ENCODE data around the gene NMUR1.
"Not testable (repeated sequence)": the region's sequence is repeated elsewhere in the genome, so short reads cannot be mapped to it uniquely, and the experiment has no call there.

The NMUR1 gene

GRCh38 chr2:231530099-231531011 is at the start of gene NMUR1:
Gene NMUR1 (minus strand): TSS chr2:231530445. CDS start chr2:231530361, 84 bp downstream.
- DNase-seq: peak; percentile 43 to 51

GRCh38 chr2:231579560-231579959 is 49.3 kb upstream of the NMUR1 start:
- DNase-seq: no peak

DNA sequence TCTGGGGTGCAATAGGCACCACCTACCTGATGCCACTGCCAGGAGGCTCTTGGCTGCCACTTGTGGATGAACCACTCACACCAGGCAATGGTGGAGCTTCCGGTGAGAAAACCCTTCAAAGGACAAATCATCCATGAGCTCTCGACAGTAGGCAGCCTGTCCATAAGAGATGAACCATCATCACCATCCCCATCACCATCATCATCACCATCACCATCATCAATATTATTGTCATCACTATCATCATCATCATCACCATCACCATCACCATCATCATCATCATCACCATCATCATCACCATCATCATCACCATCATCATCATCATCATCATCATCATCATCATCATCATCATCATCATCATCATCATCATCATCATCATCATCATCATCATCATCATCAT is 48.4 kb upstream of the NMUR1 start:
- not testable (repeated sequence) for DNase-seq

- DNase-seq: no peak
Observed at GRCh38 chr2:231576465-231576864, 46.2 kb upstream of the NMUR1 start.

- no peak for DNase-seq
Observed at GRCh38 chr2:231575612-231576256, 45.5 kb upstream of the NMUR1 start.

- no peak for DNase-seq
Observed at GRCh38 chr2:231573698-231574421, 43.6 kb upstream of the NMUR1 start.

GRCh38 chr2:231573096-231573495 is 42.9 kb upstream of the NMUR1 start:
- DNase-seq: no peak

DNA sequence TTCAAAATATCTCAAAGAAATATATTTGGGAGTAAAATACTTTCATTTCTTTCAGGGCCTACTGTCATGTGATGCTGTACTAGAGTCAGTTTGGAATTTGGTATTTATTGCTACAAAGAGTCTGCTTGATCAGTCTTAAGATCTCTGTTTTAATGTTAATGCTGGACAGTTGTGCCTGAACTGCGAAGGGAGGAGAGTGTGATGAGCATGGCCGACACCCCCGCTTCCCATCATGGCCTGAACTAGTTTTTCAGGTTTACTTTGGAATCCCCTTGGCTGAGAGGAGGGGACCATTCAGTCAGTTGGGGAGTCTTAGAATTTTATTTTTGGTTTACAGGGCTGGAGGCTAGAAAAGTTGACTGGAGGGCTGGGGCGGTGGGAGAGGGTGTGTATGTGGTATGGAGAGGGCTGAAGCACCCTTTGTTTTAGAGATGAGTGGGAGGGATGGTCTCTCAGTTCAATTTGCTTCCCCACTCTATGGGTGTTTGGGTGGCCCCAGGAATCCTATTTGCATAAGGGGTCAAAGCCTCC is 41.5 kb upstream of the NMUR1 start:
- no peak for DNase-seq

GRCh38 chr2:231570915-231571314 is 40.7 kb upstream of the NMUR1 start:
- DNase-seq: not testable (repeated sequence)

DNA sequence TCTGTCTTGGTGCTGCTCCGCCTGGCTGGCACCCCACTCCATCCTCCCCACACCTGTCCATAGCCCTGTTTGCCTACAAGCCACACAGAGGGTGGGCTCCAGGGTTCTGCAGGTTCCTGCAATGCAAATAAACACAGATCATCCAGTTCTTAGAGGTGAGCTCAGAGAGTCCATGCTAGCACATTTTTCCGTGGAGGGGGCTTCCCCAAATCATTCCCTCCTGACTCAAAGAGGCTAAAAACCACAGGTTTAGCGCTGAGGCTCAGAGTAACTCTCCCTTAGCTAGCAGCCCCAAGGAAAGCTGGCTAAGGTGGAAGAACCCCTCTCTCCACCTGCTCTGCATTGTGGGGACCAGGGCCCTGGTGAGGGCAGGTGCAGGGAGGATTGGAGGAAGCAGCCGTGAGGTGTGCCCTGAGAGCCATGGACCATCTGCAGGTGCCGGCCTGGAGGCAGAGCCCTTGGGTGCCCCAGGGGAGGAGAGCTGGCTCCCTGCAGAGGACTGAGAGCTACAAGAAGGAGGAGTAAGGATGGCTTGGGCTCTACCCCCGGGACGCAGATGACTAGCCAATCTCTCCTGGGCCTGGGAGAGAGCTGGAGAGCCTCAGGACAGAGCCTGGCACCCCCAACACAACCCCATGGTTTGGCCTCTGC is 38.7 kb upstream of the NMUR1 start:
- no peak for DNase-seq

DNA sequence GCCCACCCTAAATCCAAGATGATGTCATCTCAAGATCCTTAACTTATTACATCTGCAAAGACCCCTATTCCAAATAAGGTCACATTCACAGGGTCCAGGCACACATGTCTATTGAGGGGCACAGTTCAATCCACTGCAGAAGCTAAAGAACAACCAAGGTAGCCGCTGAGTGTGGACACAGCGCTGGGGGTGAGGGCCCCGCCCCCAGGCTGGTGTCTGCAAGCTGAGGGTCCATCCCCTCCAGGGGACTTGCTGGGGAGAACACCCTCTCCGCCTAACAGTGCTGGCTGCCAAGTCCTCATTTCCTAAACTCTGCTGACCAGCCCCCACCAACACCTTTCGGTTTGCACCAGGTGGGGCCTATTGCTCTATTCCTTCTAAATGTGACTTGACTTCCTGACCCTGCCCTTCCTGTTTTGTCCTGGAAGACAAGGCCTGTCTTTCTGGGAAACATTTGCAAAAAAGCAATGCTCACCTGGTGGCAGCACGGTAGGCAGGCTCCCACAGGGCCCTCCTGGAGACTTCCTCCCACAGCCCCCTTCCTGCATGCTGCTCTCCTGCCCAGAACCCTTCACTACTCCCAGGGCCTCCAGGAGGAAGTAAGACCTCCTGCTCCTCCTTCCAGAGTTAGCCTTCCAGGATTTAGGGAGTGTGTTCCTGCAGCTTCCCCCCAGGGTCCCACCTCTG is 38.0 kb upstream of the NMUR1 start:
- no peak for DNase-seq

- no peak for DNase-seq
Observed at GRCh38 chr2:231567159-231567558, 36.9 kb upstream of the NMUR1 start.

DNA sequence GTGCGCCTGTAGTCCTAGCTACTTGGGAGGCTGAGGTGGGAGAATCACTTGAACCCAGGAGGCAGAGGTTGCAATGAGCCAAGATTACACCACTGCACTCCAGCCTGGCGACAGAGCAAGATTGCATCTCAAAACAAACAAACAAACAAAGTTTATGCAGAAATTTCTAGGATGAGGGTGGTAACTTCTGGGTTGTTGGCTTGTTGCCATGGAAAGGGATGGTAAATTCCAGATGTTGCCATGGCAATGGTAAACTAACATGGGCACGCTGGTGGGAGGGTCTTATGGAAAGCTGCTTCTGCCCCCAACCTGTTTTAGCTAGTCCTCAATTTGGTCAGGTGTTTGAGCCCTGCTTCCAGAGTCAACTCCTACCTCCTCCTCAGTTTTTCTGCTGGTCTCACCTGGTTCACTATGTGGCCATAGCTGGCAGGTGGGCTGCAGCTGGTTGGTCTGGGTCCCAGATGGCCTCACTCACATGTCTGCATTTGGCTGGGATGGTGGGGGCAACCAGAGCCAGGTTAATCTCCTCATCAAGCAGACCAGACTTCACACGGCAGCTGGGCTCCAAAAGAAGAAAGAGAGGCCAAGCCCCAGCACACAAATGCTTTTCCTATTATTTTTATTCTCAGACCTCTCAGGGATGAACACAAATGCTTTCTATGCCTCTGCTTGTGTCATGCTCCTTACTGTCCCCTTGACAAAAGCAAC is 35.8 kb upstream of the NMUR1 start:
- DNase-seq: no peak

DNA sequence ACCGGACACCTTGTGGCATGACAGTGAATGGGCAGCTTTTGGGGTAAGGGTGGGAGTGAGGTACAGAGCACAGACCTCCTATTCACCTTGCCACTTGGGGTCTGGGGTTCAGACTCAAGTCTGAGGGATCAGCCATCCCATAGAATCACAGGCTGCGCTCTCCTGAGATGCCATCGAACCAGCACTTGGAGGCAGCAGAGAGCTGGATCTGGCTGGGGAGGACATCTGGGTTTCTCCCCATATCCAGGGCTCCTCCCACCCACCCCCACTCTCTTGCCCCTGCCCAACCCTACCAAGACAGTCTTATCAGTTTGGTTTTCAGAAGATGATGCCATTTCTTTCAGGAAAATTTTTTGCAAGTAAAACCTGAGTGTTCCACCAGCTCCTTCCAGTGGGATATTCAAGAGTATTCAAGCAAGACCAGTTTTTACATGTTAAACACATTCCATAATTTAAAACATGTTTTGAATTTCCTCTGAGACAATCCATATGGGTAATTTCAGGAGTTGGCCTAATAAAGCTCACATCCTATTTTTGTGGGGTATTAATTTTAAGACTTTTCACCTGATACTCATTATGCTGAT is 33.2 kb upstream of the NMUR1 start:
- no peak for DNase-seq

GRCh38 chr2:231557571-231558217 is 27.4 kb upstream of the NMUR1 start:
- peak; percentile 35 to 42 for DNase-seq

GRCh38 chr2:231556981-231557380 is 26.7 kb upstream of the NMUR1 start:
- no peak for DNase-seq

- not testable (repeated sequence) for DNase-seq
Observed at GRCh38 chr2:231556496-231556895, 26.3 kb upstream of the NMUR1 start.

GRCh38 chr2:231554748-231555545 is 24.7 kb upstream of the NMUR1 start:
- peak in 1 of 2 experiments; percentile 12 for DNase-seq

GRCh38 chr2:231554327-231554726 is 24.1 kb upstream of the NMUR1 start:
- no peak for DNase-seq

DNA sequence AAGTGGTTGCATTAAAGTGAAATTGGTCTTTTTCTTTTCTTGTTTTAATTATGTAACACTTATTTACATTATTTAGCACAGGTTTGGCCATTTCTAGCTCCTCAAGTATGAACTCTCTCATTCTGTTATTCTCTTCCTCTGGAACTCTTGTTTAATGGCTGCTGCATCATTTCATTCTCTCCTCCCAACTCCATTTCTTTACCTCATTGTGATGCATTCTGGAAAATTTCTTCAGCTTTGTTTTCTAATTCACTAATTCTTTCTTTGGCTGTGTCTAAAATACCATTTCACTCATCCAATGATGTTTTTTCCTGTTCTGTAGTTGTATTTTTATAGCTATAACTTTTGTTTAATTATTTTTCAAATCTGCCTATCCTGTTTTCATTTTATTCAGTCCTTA is 22.5 kb upstream of the NMUR1 start:
- no peak for DNase-seq
